Activated CD8-positive, alpha-beta memory T cell treated with anti-CD3 and anti-CD28 coated beads, Interleukin-2, amount 50 U/mL, for 24 hours (primary cell): Measurements from ENCODE around the gene INO80C.

Experiments used
- DNase-seq: peaks from one replicate; pipeline ENCODE4 v3.0.0-alpha.2; 2020; ENCODE audit errors: extremely low read depth

The INO80C gene, protein sequence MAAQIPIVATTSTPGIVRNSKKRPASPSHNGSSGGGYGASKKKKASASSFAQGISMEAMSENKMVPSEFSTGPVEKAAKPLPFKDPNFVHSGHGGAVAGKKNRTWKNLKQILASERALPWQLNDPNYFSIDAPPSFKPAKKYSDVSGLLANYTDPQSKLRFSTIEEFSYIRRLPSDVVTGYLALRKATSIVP

GRCh38 chr18:35497370-35498197 lies at the start of gene INO80C:
Gene INO80C (minus strand): TSS chr18:35497960. CDS start chr18:35497874, 86 bp downstream.
- peak; percentile 87 for DNase-seq

- no peak for DNase-seq
Measured at GRCh38 chr18:35547008-35547605, 49.3 kb upstream of the INO80C start.

GRCh38 chr18:35542356-35542755 lies 44.6 kb upstream of the INO80C start:
- DNase-seq, result no peak

DNA sequence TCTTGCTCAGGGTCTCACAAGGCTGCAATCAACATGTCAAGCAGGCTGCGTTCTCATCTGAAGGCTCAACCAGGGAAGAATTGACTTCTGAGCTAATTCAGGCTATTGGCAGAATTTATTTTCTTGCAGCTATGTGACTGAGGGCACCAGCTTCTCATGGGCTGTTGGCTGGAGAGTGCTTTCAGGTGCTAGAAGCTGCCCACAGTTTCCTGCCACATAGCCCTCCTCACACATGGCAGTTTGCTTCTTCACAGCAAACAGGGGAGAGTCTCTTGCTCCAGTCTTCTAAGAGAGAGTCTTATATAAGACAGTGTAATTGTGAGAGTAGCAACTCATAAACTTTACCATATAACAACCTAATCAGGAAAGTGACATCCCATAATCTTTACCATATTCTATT lies 37.5 kb upstream of the INO80C start:
- no peak for DNase-seq

DNA sequence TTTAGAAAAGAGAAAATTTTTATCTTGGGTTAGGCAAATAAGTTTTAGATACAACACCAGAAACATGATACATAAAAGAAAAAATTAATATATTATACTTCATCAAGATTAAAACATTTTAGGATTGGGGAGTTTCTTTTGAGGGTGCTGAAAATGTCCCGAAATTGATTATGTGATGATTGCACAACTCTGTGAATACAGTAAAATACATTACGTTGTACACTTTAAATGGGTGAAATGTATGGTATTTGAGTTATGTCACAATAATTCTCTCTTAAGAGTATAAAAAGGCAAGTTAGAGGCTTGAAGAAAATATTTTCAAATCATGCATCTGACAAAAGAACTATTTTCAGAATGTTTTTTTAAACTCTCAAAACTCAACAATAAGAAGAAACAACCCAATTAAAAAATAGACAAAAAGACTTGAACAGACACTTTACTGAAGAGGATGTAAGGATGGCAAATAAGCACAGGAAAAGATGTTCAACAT lies 36.2 kb upstream of the INO80C start:
- no peak for DNase-seq

DNA sequence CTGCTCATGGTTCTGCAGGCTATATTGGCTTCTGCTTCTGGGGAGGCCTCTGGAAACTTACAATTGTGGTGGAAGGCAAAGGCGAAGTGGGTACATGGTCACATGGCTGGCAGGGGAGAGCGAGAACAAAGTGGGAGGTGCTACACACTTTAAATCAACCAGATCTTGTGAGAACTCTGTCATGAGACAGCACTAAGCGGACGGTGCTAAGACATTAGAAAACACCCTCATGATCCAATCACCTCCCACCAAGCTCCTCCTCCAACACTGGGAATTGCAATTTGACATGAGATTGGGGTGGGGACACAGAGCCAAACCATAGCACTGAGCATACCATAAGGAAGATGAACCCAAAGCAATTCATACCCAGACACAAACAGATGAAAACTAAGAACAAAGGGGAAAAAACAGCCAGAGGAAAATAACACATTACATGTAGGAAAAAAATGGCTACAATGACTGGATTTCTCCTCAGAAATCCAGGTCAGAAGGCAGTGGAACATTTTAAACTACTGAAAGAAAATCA lies 31.1 kb upstream of the INO80C start:
- DNase-seq, result no peak

DNA sequence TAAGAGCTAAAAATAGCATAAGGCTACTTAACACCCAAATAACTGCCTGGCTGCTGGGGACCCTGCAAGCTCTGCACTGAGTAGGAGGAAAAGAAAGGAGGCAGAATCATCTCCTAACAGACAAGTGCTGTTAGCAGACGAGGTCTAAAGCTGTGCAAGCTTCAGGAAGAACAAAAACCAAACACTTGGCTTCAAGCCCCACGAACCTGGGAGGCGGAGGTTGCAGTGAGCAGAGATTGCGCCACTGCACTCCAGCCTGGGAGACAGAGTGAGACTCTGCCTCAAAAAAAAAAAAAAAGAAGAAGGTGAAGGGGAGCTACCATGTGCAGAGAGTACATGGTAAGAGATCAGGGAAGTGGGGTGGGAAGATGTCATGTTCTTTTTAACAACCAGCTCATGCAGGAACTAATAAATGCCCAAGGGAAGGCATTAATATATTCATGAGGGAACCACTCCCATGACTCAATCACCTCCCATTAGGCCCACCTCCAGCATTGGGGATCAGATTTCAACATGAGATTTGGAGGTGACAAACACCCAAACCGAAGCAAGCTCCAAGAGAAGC lies 28.8 kb upstream of the INO80C start:
- DNase-seq, result no peak

DNA sequence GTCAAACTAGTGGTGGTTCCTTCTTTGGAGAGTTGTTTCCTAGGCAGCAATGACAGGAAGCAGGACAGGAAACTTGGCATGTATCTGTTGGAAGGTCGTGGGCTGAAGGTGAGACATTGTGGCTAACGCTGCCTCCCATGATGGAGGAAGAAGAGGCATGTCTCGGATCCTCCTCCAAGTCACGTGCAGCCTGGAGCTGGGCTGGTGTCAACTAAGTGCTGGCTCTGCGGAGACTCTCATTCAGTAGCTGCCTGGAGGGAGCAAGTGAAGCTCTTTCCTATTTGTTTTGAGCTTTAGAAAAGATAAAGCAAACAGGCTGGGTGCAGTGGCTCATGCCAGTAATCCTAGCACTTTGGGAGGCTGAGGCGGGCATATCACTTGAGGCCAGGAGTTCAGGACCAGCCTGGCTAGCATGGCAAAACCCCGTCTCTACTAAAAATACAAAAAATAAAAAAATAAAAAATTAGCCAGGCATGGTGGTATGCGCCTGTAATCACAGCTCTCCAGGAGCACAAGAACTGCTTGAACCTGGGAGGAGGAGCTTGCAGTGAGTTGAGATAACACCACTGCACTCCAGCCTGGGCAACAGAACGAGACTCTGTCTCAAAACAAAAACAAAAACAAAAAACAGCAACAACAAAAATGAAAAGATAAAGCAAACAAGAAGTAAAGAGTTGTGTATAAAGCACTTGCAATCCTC lies 28.2 kb upstream of the INO80C start:
- DNase-seq, result no peak

DNA sequence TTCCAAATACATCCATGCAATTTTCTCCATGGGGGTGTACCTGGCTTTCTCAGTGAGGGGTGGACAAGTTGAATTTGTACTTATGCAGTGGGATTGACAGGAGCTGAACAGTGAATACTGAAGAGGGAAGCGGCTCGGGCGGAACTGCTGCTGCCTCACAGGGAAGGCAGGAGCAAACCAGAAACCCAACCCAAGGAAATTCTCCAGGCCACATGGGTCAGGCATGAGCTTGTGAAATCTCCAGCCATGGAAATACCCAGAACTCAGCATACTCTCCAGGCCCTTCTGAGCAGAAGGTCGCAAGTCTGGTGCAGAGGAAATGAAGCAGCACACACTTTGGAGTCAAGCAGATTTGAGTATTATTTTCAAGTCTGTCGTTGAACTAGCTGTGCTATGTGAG lies 26.5 kb upstream of the INO80C start:
- no peak for DNase-seq

DNA sequence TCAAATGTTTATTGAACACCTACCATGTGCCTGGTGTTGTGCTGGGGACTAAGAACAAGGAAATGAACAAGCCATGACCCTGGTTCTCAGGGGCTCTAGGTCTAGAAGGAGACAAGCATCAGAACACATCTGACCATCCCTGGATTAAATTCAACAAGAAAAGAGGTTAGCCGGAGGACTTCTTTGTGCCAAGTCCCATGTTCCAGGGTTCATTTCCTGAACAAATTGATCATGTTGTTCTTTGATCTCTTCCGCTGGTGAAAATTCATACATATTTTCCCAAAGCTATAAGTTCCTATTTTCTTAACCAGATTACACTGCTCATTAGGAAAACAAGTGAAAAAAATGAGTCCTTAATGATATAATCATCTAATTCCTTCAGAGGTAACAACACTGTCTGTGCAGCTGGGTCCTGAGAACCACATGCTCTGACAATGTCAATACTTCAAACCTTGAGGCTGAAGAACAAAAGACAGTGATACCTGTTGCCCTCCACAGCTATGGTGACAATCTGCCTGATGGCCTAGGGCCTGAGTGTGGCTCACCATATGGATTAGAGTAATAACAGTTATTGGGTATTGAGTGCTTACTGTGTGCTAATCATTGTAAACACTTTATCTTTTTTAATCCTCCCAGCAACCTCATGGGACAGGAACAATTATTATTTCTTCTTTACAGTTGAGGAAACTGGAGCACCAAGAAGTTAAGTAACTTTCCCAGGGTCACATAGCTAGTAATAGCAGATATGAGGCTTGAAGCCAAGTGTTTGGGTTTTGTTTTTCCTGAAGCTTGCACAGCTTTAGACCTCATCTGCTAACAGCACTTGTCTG lies 24.6 kb upstream of the INO80C start:
- DNase-seq, result no peak

GRCh38 chr18:35521133-35521532 lies 23.4 kb upstream of the INO80C start:
- no peak for DNase-seq

GRCh38 chr18:35519148-35519899 lies 21.6 kb upstream of the INO80C start:
- no peak for DNase-seq

DNA sequence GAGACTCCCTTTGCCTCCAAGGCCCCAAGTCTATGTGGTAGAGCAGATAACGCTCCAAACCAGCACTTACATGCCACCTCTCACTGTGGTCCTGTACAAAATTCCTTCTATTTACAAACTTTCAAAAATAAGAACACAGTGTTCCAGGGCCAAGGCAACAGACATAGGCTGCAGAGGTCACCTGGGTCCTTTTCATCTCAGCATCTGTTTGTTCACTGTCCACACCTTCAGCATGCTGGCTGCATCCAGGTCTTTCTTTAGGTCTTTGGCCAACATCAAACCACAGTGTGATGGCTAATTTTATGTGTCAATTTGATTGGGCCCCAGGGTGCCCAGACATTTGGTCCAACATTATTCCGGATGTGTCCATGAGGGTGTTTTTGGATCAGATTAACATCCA lies 20.0 kb upstream of the INO80C start:
- DNase-seq, result no peak

- DNase-seq, result no peak
Measured at GRCh38 chr18:35516789-35517188, 19.0 kb upstream of the INO80C start.

GRCh38 chr18:35516351-35516750 lies 18.6 kb upstream of the INO80C start:
- no peak for DNase-seq

GRCh38 chr18:35515460-35516130 lies 17.8 kb upstream of the INO80C start:
- no peak for DNase-seq

GRCh38 chr18:35514752-35515459 lies 17.1 kb upstream of the INO80C start:
- DNase-seq, result no peak

- no peak for DNase-seq
Measured at GRCh38 chr18:35514283-35514682, 16.5 kb upstream of the INO80C start.
